ENCODE results near the gene KNDC1.

GRCh38 chr10:133116455-133116854 is 43.6 kb upstream of the KNDC1 start:
- TF ChIP-seq CTCF (IDR thresholded peaks at IDR 0.05): no peak
- TF ChIP-seq POLR2A (IDR thresholded peaks at IDR 0.05): no peak
